H1 (cell line): ENCODE measurements around the gene PDZD2. TPM values are rescaled to one million over a fixed set of nuclear protein-coding genes. Genes with fewer than 3 reads are reported as not detected.
"Not testable (repeated sequence)": the region's sequence is repeated elsewhere in the genome, so short reads cannot be mapped to it uniquely, and the experiment has no call there.

ENCODE experiments used
- CTCF ChIA-PET: fragments of 300-600 bp; sonication (Branson Sonifier 250); formaldehyde crosslinking; loops from one replicate; lab custom pipeline; 2021; ENCODE audit not compliant: partially characterized antibody; lab: Charles Lee
- POLR2A ChIA-PET: fragments of 300-600 bp; sonication (Branson Sonifier 250); formaldehyde crosslinking; loops from one replicate; lab custom pipeline; 2021; ENCODE audit warnings: inconsistent platforms; ENCODE audit not compliant: partially characterized antibody; lab: Charles Lee
- DNase-seq, 2 experiments: peaks; one replicate each; pipeline versions ENCODE4 v3.0.0 to v3.0.0-alpha.2; 2010 to 2022; ENCODE audit warnings: low spot score in 2 of 2, low read depth in 1 of 2, mixed read lengths in 1 of 2
- FAIRE-seq: peaks from 2 replicates; lab custom pipeline; 2011; peaks lifted over from hg19 to GRCh38; lab: Jason Lieb, UNC
- H2AFZ ChIP-seq: 2 replicates; pipeline ENCODE4 v1.8.1; 2012; ENCODE audit warnings: low read length, inconsistent platforms
- H2AK5ac ChIP-seq: 2 replicates; pipeline ENCODE4 v1.6.1; 2013; ENCODE audit warnings: low read depth, low read length
- H2BK120ac ChIP-seq: replicated peaks from 2 replicates; pipeline ENCODE3; 2013; ENCODE audit warnings: low read depth, low read length, inconsistent platforms
- H2BK12ac ChIP-seq: 2 replicates; pipeline ENCODE4 v1.6.1; 2013; ENCODE audit warnings: low read depth, low read length
- H2BK15ac ChIP-seq: 2 replicates; pipeline ENCODE4 v1.6.1; 2013; ENCODE audit warnings: low read length
- H2BK20ac ChIP-seq: 2 replicates; pipeline ENCODE4 v1.6.1; 2013; ENCODE audit warnings: low read length
- H2BK5ac ChIP-seq: 2 replicates; pipeline ENCODE4 v1.6.1; 2013; ENCODE audit warnings: low read depth, low read length
- H3K14ac ChIP-seq: 2 replicates; pipeline ENCODE4 v1.6.1; 2013; ENCODE audit warnings: inconsistent platforms; ENCODE audit not compliant: insufficient read length
- H3K18ac ChIP-seq: 2 replicates; pipeline ENCODE4 v1.6.1; 2013; ENCODE audit warnings: low read length; ENCODE audit errors: extremely low read depth
- H3K23ac ChIP-seq: 2 replicates; pipeline ENCODE4 v1.6.1; 2013; ENCODE audit warnings: inconsistent platforms; ENCODE audit not compliant: insufficient read length
- H3K23me2 ChIP-seq: 2 replicates; pipeline ENCODE4 v1.6.1; 2013; ENCODE audit warnings: low read depth, low read length
- H3K27ac ChIP-seq: 2 replicates; pipeline ENCODE4 v1.6.1; 2011; ENCODE audit warnings: low read depth, low read length, inconsistent platforms
- H3K27me3 ChIP-seq, 4 experiments: replicated peaks in 1 of 4; 1 replicate in 1 of 4; 2 replicates in 3 of 4; pipeline versions ENCODE4 v1.6.1 to v1.8.1; 2011 to 2013; ENCODE audit warnings: low read length in 3 of 4, mild to moderate bottlenecking in 3 of 4, inconsistent platforms in 2 of 4, mixed read lengths in 2 of 4, moderate library complexity in 1 of 4; ENCODE audit not compliant: control insufficient read depth in 3 of 4, insufficient read depth in 3 of 4; ENCODE audit errors: extremely low read depth in 1 of 4
- H3K36me3 ChIP-seq, 4 experiments: 2 replicates each; pipeline versions ENCODE4 v1.6.1 to v1.8.1; 2011 to 2013; ENCODE audit warnings: mild to moderate bottlenecking in 4 of 4, low read length in 3 of 4, moderate library complexity in 2 of 4, control low read depth in 1 of 4, inconsistent platforms in 1 of 4; ENCODE audit not compliant: insufficient read depth in 4 of 4, control insufficient read depth in 2 of 4
- H3K4ac ChIP-seq: replicated peaks from 2 replicates; pipeline ENCODE3; 2013; ENCODE audit warnings: low read length, low read depth, mixed read lengths, inconsistent platforms; ENCODE audit not compliant: insufficient read length
- H3K4me1 ChIP-seq, 4 experiments: replicated peaks in 1 of 4; 1 replicate in 1 of 4; 2 replicates in 3 of 4; pipeline versions ENCODE4 v1.6.1 to v1.8.1; 2011 to 2013; ENCODE audit warnings: low read length in 3 of 4, inconsistent platforms in 2 of 4, mixed read lengths in 1 of 4; ENCODE audit not compliant: insufficient read depth in 4 of 4, control insufficient read depth in 3 of 4
- H3K4me2 ChIP-seq, 2 experiments: 2 replicates each; pipeline versions ENCODE4 v1.6.1 to v1.8.1; 2011 to 2013; ENCODE audit warnings: low read depth in 2 of 2, low read length in 2 of 2, control low read depth in 1 of 2, inconsistent platforms in 1 of 2, mild to moderate bottlenecking in 1 of 2; ENCODE audit not compliant: insufficient read depth in 1 of 2
- H3K4me3 ChIP-seq, 4 experiments: fragments of 200-600, 300-600 bp in 1 of 4; sonication (generic), shearing (Covaris generic), sonication (Bioruptor Twin) in 1 of 4; 2 replicates each; pipeline versions ENCODE4 v1.5.1 to v1.8.1; 2011 to 2016; ENCODE audit warnings: low read length in 4 of 4, low read depth in 3 of 4, control low read depth in 2 of 4, inconsistent platforms in 2 of 4, mild to moderate bottlenecking in 2 of 4, mixed read lengths in 1 of 4, moderate library complexity in 1 of 4; ENCODE audit not compliant: insufficient read depth in 2 of 4; ENCODE audit errors: extremely low read depth in 1 of 4
- H3K56ac ChIP-seq: replicated peaks from 2 replicates; pipeline ENCODE3; 2013; ENCODE audit warnings: low read depth, mild to moderate bottlenecking, mixed read lengths, low read length, inconsistent platforms; ENCODE audit not compliant: insufficient read length
- H3K79me1 ChIP-seq: 2 replicates; pipeline ENCODE4 v1.6.1; 2013; ENCODE audit warnings: low read depth, low read length, control low read depth
- H3K79me2 ChIP-seq, 2 experiments: 2 replicates each; pipeline versions ENCODE4 v1.6.1 to v1.8.1; 2012 to 2013; ENCODE audit warnings: low read length in 2 of 2, mild to moderate bottlenecking in 2 of 2, inconsistent platforms in 1 of 2; ENCODE audit not compliant: insufficient read depth in 2 of 2, control insufficient read depth in 1 of 2
- H3K9ac ChIP-seq, 4 experiments: replicated peaks in 1 of 4; 1 replicate in 1 of 4; 2 replicates in 3 of 4; pipeline versions ENCODE4 v1.6.1 to v1.8.1; 2011 to 2013; ENCODE audit warnings: low read depth in 3 of 4, low read length in 3 of 4, control low read depth in 2 of 4, mild to moderate bottlenecking in 2 of 4, moderate library complexity in 2 of 4, inconsistent platforms in 1 of 4; ENCODE audit errors: extremely low read depth in 1 of 4
- H3K9me3 ChIP-seq, 2 experiments: 2 replicates each; pipeline versions ENCODE4 v1.6.1 to v1.8.1; 2012 to 2013; ENCODE audit warnings: mild to moderate bottlenecking in 2 of 2, moderate library complexity in 2 of 2, control low read depth in 1 of 2, inconsistent platforms in 1 of 2, low read depth in 1 of 2, low read length in 1 of 2, mixed read lengths in 1 of 2; ENCODE audit not compliant: insufficient read depth in 2 of 2
- H4K20me1 ChIP-seq, 2 experiments: replicated peaks in 1 of 2; 2 replicates each; pipeline versions ENCODE3 to v1.8.1; 2011 to 2013; ENCODE audit warnings: inconsistent platforms in 2 of 2, low read length in 2 of 2, mild to moderate bottlenecking in 1 of 2; ENCODE audit not compliant: insufficient read depth in 2 of 2, control insufficient read depth in 1 of 2
- H4K5ac ChIP-seq: 2 replicates; pipeline ENCODE4 v1.6.1; 2013; ENCODE audit warnings: low read length, low read depth, mixed read lengths, inconsistent platforms; ENCODE audit not compliant: insufficient read length
- H4K8ac ChIP-seq: 2 replicates; pipeline ENCODE4 v1.8.0; 2013; ENCODE audit warnings: mild to moderate bottlenecking, moderate library complexity, low read length, inconsistent platforms; ENCODE audit not compliant: insufficient read depth; ENCODE audit errors: extremely low read depth
- H4K91ac ChIP-seq: replicated peaks from 2 replicates; pipeline ENCODE3; 2013; ENCODE audit warnings: low read length, mixed read lengths, inconsistent platforms; ENCODE audit not compliant: insufficient read length
- WGBS, 2 experiments: shearing (Covaris generic) in 1 of 2; methylation state at CpG; one replicate each; pipeline versions ENCODE4 v1.1.6 to v1.1.7; 2013 to 2015; ENCODE audit warnings: low lambda C conversion rate in 2 of 2, mixed read lengths in 2 of 2, inconsistent platforms in 1 of 2, low coverage in 1 of 2, missing lambda C conversion rate in 1 of 2; ENCODE audit not compliant: insufficient replicate concordance in 2 of 2, insufficient coverage in 1 of 2, insufficient read length in 1 of 2; ENCODE audit errors: extremely low coverage in 1 of 2, missing lambda C conversion rate in 1 of 2; 5-methylcytosine and 5-hydroxymethylcytosine counted together
- polyA plus RNA-seq, 7 experiments: library from polyadenylated mRNA; depleted of rRNA in 3 of 7; stranded (reverse) in 5 of 7; unstranded in 2 of 7; fragments of >200 nt in 5 of 7; fragments of 200-250 nt in 2 of 7; gene quantifications; 1 replicate in 5 of 7; 2 replicates in 1 of 7; 4 replicates in 1 of 7; pipeline versions ENCODE4 v1.2.1 to v1.2.3, GENCODE V29; 2011 to 2013; ENCODE audit warnings: missing spikeins in 2 of 7, mixed read lengths in 2 of 7
- total RNA-seq: library from RNA; stranded (reverse); fragmentation: NEBNext Ultra II Directional; extraction: Animal tissue kit (Norgen Biotek cat#: 25700); gene quantifications from 2 replicates; pipeline ENCODE4 v1.2.1, GENCODE V29; 2021

PDZD2 gene
- total and polyA plus RNA-seq, 2 of the 8 experiments (the other 6 are each of a cell fraction or from before 2014, with no cell fraction given): 1.2 to 6.8 TPM

DNA sequence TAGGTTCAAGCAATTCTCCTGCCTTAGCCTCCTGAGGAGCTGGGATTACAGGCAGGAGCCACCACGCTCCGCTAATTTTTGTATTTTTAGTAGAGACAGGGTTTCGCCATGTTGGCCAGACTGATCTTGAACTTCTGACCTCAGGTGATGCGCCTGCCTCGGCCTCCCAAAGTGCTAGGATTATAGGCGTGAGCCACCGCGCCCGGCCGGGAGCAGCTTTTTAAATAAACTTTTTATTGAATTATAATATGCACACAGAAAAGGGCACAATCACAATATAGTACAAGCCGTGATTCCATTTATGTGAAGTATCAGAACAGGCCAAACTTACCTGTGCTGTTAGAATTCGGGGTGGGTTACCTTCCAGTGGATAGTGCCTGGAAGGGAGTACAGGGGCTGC, 93.9 kb downstream of the PDZD2 start:
- H3K4me2 ChIP-seq, H3K27me3 ChIP-seq, H3K36me3 ChIP-seq, DNase-seq, H4K5ac ChIP-seq, H2BK120ac ChIP-seq, H3K79me1 ChIP-seq, H2AK5ac ChIP-seq, H3K4me3 ChIP-seq, H2BK15ac ChIP-seq, H2AFZ ChIP-seq, H4K8ac ChIP-seq, H3K18ac ChIP-seq, H3K56ac ChIP-seq, H3K14ac ChIP-seq, H3K9me3 ChIP-seq, H3K27ac ChIP-seq, H3K9ac ChIP-seq, H4K91ac ChIP-seq, POLR2A ChIA-PET, H2BK5ac ChIP-seq, H3K23ac ChIP-seq, FAIRE-seq, H3K23me2 ChIP-seq, H3K79me2 ChIP-seq, H4K20me1 ChIP-seq, H3K4ac ChIP-seq: not testable (repeated sequence)
- Histone ChIP-seq H3K4me1 (peaks cover 4 to 19% (median 14%) of the 10 kb centered on the region in 4 experiments; a peak in 6 of 7 replicates), H2BK12ac (0 out of 2 replicates have a peak overlapping the region, but pooled peaks have one; percentile 20), H2BK20ac (peak overlapping the region; percentile 17; the same call in 1 of the 2 replicates)
- 96% methylated on average over 12 of the region's 12 CpGs; no CpG with 5 or more reads in 1 of the 2 experiments for WGBS, 2 experiments
- CTCF ChIA-PET: interaction anchor here (0.8 to 1.4 kb wide), 3 partner anchors 32 to 71 kb away, joined by 3 to 4 read pairs (median 3); no protein-coding TSS in a partner anchor
